ENCODE data around the gene ARHGEF9. TPM values are rescaled to one million over a fixed set of nuclear protein-coding genes. Genes with fewer than 3 reads are reported as not detected.

Gene ARHGEF9
- polyA plus RNA-seq, 1 of the 3 experiments (the other 2 are of a cell fraction), result 6.4 TPM

DNA sequence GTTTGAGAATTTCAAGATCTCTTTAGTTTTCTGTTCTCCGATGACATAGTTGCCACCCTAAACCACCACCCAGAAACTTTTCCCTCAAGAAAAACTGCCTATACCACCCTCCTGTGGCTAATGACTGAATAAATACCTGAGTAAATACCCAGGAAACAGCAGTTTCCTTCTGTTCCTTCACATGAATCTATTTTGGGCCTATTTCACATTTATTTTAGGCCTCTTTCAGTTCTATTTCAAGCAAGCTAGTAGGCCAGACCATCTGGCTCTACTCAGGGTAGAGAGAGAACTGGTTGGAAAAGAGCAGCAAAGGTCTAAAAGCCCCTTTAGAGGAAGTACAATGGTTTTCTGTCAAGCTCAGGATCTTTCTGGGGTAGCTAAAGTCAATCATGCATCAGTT lies 23.4 kb downstream of the ARHGEF9 start:
- H3K9me2 ChIP-seq, result no peaks in the 10 kb centered on the region
- ChIA-PET CTCF (interaction anchor here (1.0 kb wide), 1 partner anchor 17 kb away, joined by 4 read pairs; no protein-coding TSS in a partner anchor), POLR2A (no interaction called here)
- no peaks in the 10 kb centered on the region for H3F3A ChIP-seq (replicated peaks; ENCODE audit: insufficient read depth)
- H3K9ac ChIP-seq, result no peak overlapping the region
- H3K79me2 ChIP-seq (ENCODE audit: insufficient read depth), result no peaks in the 10 kb centered on the region
- H3K4me3 ChIP-seq (ENCODE audit: low read depth in 2 of 2, low read length in 1 of 2), result no peak overlapping the region
- no peaks in the 10 kb centered on the region for H4K20me1 ChIP-seq (ENCODE audit: insufficient read depth)
- TF ChIP-seq, protein P1, sequence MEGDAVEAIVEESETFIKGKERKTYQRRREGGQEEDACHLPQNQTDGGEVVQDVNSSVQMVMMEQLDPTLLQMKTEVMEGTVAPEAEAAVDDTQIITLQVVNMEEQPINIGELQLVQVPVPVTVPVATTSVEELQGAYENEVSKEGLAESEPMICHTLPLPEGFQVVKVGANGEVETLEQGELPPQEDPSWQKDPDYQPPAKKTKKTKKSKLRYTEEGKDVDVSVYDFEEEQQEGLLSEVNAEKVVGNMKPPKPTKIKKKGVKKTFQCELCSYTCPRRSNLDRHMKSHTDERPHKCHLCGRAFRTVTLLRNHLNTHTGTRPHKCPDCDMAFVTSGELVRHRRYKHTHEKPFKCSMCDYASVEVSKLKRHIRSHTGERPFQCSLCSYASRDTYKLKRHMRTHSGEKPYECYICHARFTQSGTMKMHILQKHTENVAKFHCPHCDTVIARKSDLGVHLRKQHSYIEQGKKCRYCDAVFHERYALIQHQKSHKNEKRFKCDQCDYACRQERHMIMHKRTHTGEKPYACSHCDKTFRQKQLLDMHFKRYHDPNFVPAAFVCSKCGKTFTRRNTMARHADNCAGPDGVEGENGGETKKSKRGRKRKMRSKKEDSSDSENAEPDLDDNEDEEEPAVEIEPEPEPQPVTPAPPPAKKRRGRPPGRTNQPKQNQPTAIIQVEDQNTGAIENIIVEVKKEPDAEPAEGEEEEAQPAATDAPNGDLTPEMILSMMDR (IDR thresholded peaks at IDR 0.05), result 0 out of 2 replicates have a peak, but pooled peaks have one; percentile 7
- TF ChIP-seq, protein P2, sequence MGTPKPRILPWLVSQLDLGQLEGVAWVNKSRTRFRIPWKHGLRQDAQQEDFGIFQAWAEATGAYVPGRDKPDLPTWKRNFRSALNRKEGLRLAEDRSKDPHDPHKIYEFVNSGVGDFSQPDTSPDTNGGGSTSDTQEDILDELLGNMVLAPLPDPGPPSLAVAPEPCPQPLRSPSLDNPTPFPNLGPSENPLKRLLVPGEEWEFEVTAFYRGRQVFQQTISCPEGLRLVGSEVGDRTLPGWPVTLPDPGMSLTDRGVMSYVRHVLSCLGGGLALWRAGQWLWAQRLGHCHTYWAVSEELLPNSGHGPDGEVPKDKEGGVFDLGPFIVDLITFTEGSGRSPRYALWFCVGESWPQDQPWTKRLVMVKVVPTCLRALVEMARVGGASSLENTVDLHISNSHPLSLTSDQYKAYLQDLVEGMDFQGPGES (IDR thresholded peaks at IDR 0.05; ENCODE audit: low read depth, low read length), result no peak
- no peak overlapping the region for H2AFZ ChIP-seq (ENCODE audit: low read depth)
- H3K4me1 ChIP-seq (ENCODE audit: control insufficient read depth in 1 of 2, insufficient read depth in 2 of 2, low read depth in 1 of 2, low read length in 1 of 2), result no peaks in the 10 kb centered on the region
- H3K27ac ChIP-seq (ENCODE audit: low read depth in 2 of 2, low read length in 1 of 2), result no peak overlapping the region
- 62% methylated on average over 1 of the region's 1 CpG for WGBS (ENCODE audit: low lambda C conversion rate)
- no peaks in the 10 kb centered on the region for H3K9me3 ChIP-seq
- no peak for DNase-seq
- H3K36me3 ChIP-seq (replicated peaks in 1 of 2; ENCODE audit: control insufficient read depth in 1 of 2, insufficient read depth in 2 of 2, low read length in 1 of 2), result no peaks in the 10 kb centered on the region
- no peaks in the 10 kb centered on the region for H3K27me3 ChIP-seq (ENCODE audit: insufficient read depth)
- no peak overlapping the region for H3K4me2 ChIP-seq

DNA sequence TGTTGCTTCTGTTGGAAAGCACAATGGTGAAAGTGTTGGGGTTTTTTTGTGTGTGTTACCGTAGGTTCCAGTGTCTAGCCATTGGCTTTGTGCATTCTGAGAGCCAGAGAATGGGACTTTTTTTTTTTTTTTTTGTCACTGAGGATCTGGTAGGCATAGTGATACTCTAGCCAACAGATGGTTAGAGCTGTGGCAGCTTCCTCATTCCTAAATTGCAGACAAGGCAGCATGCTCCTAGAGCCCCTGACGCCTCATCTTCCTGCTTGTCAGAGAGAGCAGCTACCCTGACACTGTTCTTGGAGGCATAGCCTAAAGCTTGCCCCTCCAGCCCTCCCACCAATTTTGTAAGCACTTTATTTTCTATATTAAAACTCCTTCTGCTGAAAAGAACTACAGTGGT lies 27.0 kb downstream of the ARHGEF9 start:
- POLR2A ChIA-PET, result no interaction called here

More for the DNA sequence above, 27.0 kb downstream of the ARHGEF9 start:
- Histone ChIP-seq H3K79me2 (ENCODE audit: insufficient read depth) (0 out of 2 replicates have a peak, but pooled peaks cover 3% of the 10 kb centered on the region), H3K36me3 (replicated peaks in 1 of 2; ENCODE audit: control insufficient read depth in 1 of 2, insufficient read depth in 2 of 2, low read length in 1 of 2) (no peaks in the 10 kb centered on the region), H4K20me1 (ENCODE audit: insufficient read depth) (no peaks in the 10 kb centered on the region), H3K9me3 (no peaks in the 10 kb centered on the region), H3K9me2 (no peaks in the 10 kb centered on the region), H2AFZ (ENCODE audit: low read depth) (no peak overlapping the region), H3F3A (replicated peaks; ENCODE audit: insufficient read depth) (no peaks in the 10 kb centered on the region), H3K4me3 (ENCODE audit: low read depth in 2 of 2, low read length in 1 of 2) (no peak overlapping the region), H3K4me1 (ENCODE audit: control insufficient read depth in 1 of 2, insufficient read depth in 2 of 2, low read depth in 1 of 2, low read length in 1 of 2) (no peaks in the 10 kb centered on the region; a peak in 2 of 4 replicates), H3K27me3 (ENCODE audit: insufficient read depth) (no peaks in the 10 kb centered on the region), H3K27ac (ENCODE audit: low read depth in 2 of 2, low read length in 1 of 2) (no peak overlapping the region), H3K9ac (no peak overlapping the region), H3K4me2 (no peak overlapping the region)
- CTCF ChIA-PET, result no interaction called here
- no peak for TF ChIP-seq RCOR1 (IDR thresholded peaks at IDR 0.05; ENCODE audit: low read length)
- TF ChIP-seq, protein P3, sequence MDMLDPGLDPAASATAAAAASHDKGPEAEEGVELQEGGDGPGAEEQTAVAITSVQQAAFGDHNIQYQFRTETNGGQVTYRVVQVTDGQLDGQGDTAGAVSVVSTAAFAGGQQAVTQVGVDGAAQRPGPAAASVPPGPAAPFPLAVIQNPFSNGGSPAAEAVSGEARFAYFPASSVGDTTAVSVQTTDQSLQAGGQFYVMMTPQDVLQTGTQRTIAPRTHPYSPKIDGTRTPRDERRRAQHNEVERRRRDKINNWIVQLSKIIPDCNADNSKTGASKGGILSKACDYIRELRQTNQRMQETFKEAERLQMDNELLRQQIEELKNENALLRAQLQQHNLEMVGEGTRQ (IDR thresholded peaks at IDR 0.05; ENCODE audit: borderline replicate concordance, low read depth, low read length), result no peak
- TF ChIP-seq, protein P4, sequence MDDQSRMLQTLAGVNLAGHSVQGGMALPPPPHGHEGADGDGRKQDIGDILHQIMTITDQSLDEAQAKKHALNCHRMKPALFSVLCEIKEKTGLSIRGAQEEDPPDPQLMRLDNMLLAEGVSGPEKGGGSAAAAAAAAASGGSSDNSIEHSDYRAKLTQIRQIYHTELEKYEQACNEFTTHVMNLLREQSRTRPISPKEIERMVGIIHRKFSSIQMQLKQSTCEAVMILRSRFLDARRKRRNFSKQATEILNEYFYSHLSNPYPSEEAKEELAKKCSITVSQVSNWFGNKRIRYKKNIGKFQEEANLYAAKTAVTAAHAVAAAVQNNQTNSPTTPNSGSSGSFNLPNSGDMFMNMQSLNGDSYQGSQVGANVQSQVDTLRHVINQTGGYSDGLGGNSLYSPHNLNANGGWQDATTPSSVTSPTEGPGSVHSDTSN (IDR thresholded peaks at IDR 0.05), result no peak
- no peak for TF ChIP-seq MEF2A (IDR thresholded peaks at IDR 0.05; ENCODE audit: borderline replicate concordance, low read depth)
- TF ChIP-seq TEAD4 (IDR thresholded peaks at IDR 0.05; ENCODE audit: borderline replicate concordance, insufficient read depth), result no peak
- TF ChIP-seq, protein P5, sequence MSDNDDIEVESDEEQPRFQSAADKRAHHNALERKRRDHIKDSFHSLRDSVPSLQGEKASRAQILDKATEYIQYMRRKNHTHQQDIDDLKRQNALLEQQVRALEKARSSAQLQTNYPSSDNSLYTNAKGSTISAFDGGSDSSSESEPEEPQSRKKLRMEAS (IDR thresholded peaks at IDR 0.05; ENCODE audit: low read depth), result no peak
- no peak for TF ChIP-seq MXI1 (IDR thresholded peaks at IDR 0.05; ENCODE audit: low read depth, low read length)
- WGBS (ENCODE audit: low lambda C conversion rate), result 28% methylated on average over 2 of the region's 2 CpGs
- DNase-seq, result no peak
